ENCODE results near the gene TMEM151B.

TMEM151B gene

DNA sequence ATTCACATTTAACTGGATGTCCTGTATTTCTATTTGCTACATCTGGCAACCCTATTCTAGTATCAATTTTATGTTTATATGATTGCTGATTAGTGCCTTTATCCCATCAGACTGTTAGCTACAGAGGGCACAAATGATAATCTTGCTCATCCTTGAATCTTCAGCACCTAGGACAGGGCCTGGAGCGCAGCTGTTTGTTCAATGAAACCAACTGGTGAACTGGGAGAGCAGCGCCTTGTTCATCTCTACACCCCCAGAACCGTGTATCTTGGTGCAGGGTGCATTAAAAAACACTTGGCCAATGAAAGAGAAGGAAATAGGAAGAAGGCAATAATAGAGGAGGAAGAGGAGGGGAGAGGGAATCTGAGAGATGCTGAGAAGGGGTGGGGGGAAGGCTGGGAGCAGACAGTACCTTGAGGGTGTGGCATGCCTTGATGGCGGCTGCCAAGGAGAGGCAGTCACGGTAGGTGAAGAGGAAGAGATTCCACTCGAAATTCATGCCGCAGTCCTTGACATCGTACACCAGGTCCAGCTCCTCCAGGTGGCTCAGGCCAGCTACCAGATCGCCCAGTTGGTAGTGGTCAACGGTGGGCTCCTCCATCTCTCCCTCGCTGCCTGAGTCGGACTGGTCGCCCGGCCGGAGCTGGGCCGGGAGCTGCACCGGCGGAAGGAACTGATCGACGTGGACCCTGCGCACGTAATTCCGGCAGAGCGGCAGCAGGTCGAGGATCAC lies 15.5 kb downstream of the TMEM151B start:
- no peak for DNase-seq

GRCh38 chr6:44286285-44286565 lies 16.0 kb downstream of the TMEM151B start:
- DNase-seq, result no peak

- no peak for DNase-seq
These were observed 16.5 kb downstream of the TMEM151B start for GRCh38 chr6:44286747-44287146.

DNA sequence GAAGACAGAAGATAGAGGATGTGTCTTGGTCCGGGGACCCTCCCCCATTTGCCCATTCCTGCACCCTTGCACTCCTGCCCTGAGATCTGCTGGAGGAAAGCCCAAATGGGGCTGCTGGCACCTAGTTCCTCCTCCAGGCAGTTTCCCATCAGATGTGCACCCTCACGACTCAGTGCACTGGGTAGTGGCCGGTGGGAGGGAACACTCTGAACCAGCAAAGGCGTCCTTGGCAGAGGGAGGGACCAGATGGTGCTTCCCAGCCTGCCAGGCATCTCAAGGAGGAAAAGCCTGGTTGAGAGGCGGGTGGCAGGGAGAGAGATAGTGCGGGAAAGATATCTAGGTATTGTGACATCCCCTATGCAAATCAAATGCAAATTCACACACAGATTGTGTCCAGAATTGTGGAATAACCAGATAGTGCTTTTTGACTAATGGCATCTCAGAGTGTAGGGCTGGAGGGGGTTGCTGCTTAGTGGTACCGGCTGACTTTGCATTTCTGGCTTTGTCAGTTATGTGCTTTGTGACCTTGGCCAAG lies 19.5 kb downstream of the TMEM151B start:
- no peak for DNase-seq

DNA sequence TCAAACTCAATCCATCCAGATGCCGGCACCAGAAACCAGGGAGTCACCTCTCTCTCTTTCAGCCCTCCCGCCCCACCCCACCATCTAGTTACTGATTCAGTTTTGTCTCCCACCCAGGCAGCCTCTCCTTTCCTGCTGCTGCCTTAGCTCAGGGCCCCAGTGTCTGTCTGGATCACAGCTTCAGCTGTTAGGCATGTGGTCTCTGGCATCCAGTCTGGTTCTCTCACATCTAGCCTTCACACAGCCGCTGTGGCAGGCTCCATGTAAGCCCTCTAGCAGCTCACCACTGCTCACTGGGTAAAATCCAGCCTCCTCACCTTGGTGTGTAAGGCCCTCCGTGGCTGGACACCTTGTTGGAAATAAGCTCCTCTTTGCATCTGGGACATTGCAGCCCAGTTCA lies 21.6 kb downstream of the TMEM151B start:
- no peak for DNase-seq

GRCh38 chr6:44292661-44293365 lies 22.6 kb downstream of the TMEM151B start:
- DNase-seq, result no peak

- DNase-seq, result no peak
These were observed 24.9 kb downstream of the TMEM151B start for GRCh38 chr6:44294832-44295791.

DNA sequence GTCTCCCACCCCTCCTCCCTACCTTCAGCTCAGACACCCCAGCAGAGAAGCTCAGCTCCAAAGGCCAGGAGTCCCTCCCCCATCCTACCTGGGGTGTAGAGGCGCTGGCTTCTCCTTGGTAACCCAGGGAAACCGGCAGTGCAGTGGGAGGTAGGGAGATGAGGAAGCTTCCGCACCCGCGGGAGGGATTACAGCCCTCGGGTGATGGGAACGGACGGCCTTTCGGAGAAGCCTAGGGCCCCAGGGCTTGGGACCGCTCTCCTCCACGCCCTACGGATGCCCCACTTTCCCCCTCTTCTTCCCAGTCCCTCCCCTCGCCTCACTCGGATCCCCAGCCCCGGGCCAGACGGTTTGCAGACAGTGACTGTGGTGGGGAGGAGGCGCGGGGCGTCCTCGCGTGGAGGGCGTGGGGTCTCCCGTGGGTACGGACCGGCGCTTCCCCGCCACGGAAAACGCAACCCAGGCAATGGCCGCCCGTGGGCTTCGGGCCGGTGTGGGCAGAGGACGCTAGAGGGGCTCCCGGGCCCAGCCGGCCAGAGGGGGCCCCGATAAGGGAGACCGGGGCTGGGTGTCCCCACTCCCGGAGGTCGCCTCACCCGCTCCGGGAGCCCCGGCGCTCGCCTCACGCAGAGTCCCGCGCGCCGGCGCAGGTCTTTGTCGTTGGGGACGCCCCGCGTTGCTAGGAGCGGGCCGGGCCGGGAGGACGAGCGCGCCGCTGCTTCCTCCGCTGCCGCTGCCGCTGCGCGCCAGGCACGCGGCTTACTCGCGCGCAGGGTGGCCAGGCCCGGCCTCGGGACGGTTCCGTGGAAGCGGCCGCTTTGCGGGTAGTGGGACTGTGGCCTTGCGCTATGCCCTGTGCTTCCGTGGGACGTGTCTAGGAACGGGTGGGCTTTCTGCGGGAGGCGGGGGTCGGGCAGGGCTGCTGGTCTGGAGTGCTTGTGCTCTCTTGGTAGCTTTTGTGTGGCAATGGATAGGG lies 27.1 kb downstream of the TMEM151B start:
- DNase-seq, result no peak

GRCh38 chr6:44298055-44298803 lies 28.0 kb downstream of the TMEM151B start:
- DNase-seq, result no peak

DNA sequence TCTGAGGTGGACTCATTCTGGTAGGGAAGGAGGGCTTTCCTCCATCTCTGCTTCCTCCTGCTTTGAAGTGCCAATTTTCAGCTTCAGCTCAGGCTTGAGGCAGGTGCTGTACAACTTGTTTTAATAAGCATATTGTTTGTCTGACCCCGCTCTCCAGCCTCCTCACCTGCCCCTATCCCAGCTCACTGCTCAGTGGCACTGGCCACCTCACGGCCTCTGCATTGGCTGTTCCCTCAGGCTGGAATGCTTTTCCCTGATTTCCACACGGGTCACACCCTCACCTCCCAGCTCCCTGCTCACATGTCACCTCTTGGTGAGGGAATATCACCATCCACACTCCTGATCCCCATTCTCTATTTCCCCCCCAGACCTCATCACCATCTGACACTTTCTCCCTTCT lies 28.6 kb downstream of the TMEM151B start:
- DNase-seq, result no peak

DNA sequence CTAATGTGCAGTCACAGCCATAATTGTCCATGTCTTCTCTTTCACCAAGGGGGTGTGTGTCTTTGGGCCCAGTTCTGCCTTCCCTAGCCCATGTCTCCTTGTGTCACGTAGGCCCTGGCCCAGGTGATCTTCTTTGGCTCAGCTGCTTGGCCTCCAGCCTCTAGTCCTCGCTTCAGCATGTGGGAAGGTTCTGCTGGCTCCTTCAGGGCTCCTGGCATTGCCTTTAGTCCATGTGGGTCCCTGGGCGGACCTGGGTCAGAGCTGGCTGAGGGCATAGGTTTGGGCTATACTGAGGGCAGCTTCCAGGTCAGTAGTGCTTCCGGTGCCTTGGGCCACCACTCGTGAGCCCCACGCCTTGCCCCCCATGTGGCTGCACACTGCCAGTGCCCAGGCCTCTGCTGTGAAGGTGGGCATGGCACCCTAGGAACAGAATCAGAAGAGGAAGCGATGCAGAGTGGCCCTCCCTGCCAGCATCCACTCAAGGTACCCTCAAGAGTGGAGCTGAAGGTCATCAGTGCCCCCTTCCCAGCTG lies 30.1 kb downstream of the TMEM151B start:
- no peak for DNase-seq

DNA sequence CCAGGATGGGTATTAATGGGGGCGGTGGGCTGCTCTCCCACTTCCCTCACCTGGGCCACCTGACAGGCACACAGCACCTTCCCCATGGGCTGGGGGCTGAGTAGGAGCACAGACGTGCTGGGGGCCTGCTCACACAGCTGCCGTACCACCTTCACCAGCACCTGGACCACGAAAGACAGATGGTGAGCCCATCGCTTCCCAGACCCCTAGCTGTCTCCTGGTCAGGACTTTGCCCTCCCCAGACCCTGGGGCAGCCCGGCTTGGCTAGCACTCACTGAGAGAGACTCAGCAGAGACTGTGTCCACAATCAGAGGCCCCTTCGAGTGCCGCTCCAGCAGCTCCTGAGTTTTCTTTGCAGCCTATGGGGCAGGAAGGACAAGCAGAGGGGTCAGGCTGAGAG lies 30.9 kb downstream of the TMEM151B start:
- no peak for DNase-seq

GRCh38 chr6:44301782-44302564 lies 31.7 kb downstream of the TMEM151B start:
- no peak for DNase-seq

DNA sequence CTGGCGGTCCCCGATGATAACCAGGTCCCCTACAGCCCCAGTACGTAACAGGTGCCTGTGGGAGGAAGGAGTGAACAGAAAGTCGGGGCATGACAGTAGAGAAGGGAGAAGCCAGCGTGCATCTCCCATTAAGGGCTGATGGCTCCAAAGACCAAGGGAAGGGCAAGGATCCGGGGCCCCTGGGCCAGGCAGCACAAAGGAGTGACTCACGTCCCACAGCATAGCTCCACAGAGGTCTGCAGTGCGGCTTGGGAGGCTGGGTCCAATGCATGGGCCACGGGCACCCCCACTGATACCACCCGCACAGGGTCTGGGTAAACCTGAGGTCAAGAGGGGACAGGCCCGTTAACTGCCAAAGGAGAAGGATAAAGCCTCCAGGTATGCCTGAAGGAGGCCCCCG lies 32.6 kb downstream of the TMEM151B start:
- DNase-seq, result no peak

- no peak for DNase-seq
These were observed 33.6 kb downstream of the TMEM151B start for GRCh38 chr6:44303842-44304241.

DNA sequence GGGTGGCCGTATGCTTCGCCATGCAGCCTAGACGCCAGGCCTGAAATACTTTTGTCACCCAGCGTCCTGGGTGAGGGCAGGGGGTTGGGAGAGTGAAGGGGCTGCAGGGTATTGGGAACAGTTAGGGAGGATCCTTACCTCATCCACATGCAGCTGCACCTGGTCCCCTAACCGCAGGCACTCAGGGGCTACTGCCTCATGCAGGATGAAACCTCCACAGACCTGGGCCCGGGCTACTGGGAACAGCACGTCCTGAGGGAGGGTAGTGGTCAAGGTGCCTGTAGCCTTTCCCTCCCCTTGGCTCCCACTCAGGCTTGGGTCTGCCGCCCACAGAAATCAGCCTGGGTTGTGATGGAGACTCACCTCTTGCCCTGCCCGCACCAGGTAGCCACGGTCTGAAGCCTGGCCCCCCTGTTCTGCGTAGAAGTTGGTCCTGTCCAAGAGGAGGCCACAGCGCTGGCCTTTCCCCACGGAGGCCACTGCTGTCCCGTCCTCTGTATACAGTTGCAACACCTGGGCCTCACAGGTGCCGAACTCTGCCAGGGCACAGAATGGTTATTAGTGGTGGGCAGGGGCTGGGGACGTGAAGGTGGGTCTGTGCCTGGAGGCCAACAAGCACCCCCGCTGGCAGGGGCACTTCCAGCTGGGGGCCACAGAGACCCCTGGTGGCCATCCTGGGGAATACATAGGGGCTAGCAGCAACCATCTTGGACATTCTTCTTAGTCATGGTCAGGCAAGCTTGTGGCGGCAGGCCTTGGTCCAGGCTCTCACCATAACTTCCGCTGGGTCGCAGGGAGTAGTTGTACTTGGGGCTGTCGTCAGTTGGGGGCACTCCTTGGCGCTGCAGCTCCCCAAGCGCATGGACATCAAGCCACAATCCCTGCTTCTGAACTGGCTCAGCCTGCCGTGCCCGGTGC lies 34.3 kb downstream of the TMEM151B start:
- DNase-seq, result peak; percentile 49

- DNase-seq, result no peak
These were observed 35.0 kb downstream of the TMEM151B start for GRCh38 chr6:44305200-44305725.

DNA sequence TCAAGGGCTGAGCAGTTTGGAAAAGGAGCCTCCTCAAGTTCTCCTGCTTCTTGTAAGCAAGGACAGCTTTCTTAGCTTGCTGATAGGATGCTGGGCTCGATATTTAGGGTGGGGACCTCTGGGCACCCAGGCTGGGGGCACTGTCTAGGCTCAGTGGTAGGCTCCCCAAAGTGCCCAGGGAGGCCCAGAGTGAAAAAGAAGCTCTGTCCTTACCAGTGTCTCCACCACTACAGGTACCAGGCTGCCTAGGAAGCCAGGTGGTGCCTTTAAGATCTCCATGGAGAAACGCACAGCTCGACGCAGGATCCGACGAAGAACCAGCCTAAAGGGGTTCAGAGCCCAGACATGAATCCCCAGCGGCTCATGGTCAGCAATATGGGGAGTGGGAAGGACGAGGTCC lies 36.5 kb downstream of the TMEM151B start:
- no peak for DNase-seq

DNA sequence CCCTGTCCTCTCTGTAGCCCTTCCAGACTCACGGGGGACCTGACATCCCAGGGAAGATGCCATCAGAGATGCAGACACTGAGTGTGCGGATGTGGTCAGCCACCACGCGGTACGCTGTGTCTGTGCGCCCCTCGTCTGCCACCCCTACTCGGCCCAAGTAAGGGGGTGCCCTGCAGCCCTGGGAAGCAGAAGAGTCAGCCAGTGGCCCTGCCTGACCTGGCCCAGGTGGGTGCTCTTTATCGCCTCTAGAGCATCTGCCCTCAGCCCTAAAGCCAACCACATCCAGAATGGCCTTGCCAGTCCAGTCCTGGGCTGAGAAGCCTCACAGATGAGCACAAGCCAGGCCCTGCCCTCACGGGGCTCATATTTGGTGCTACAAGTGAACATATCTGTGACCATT lies 37.0 kb downstream of the TMEM151B start:
- DNase-seq, result no peak
